IMR-90 (cell line): ENCODE data around the gene REC114. TPM values are rescaled to one million over a fixed set of nuclear protein-coding genes. Genes with fewer than 3 reads are reported as not detected.

ENCODE experiments used
- ATAC-seq: fragments of 200-7000 bp; cut with Tn5 transposase; 2 replicates; pipeline ENCODE4 v1.9.1; 2020; ENCODE audit warnings: low read depth, mild to moderate bottlenecking, moderate library complexity
- BruUV-seq: library from RNA; stranded (reverse); fragments of 400-500 nt; replicated peaks from 2 replicates; lab custom pipeline; 2021; lab: Mats Ljungman, UMichigan
- CTCF ChIA-PET: fragments of 300-600 bp; formaldehyde crosslinking; extraction: SDS; loops from one replicate; lab custom pipeline; 2021; ENCODE audit warnings: antibody characterized with exemption; lab: Yijun Ruan, JAX
- POLR2A ChIA-PET: fragments of 300-600 bp; sonication (Branson Sonifier 250); formaldehyde crosslinking; loops from one replicate; lab custom pipeline; 2022; ENCODE audit warnings: antibody characterized with exemption; ENCODE audit not compliant: unreplicated experiment; lab: Charles Lee
- DNase-seq: peaks from one replicate; pipeline ENCODE4 v3.0.0; 2013
- H2AFZ ChIP-seq: replicated peaks from 2 replicates; pipeline ENCODE3; 2013; ENCODE audit warnings: low read length, mild to moderate bottlenecking; ENCODE audit not compliant: poor library complexity
- H2AK5ac ChIP-seq: 2 replicates; pipeline ENCODE4 v1.6.1; 2013; ENCODE audit warnings: low read depth, low read length, inconsistent platforms
- H2AK9ac ChIP-seq: replicated peaks from 2 replicates; pipeline ENCODE3; 2013; ENCODE audit warnings: mild to moderate bottlenecking, low read depth, low read length, moderate library complexity; ENCODE audit not compliant: poor library complexity
- H2BK120ac ChIP-seq: 2 replicates; pipeline ENCODE4 v1.6.1; 2013; ENCODE audit warnings: low read depth, low read length, inconsistent platforms
- H2BK15ac ChIP-seq: 3 replicates; pipeline ENCODE4 v1.6.1; 2013; ENCODE audit warnings: low read depth, low read length, inconsistent platforms
- H2BK20ac ChIP-seq: 2 replicates; pipeline ENCODE4 v1.6.1; 2013; ENCODE audit warnings: low read depth, mild to moderate bottlenecking, inconsistent platforms, low read length, moderate library complexity
- H2BK5ac ChIP-seq: 2 replicates; pipeline ENCODE4 v1.6.1; 2013; ENCODE audit warnings: mild to moderate bottlenecking, low read depth, low read length, inconsistent platforms; ENCODE audit not compliant: poor library complexity, severe bottlenecking
- H3K14ac ChIP-seq: replicated peaks from 2 replicates; pipeline ENCODE4 v1.6.1; 2013; ENCODE audit warnings: low read depth, low read length, inconsistent platforms
- H3K18ac ChIP-seq: 2 replicates; pipeline ENCODE4 v1.6.1; 2013; ENCODE audit warnings: low read depth, low read length, control low read depth
- H3K23ac ChIP-seq: 2 replicates; pipeline ENCODE4 v1.6.1; 2013; ENCODE audit warnings: low read depth, low read length, inconsistent platforms
- H3K27ac ChIP-seq: 2 replicates; pipeline ENCODE4 v1.5.1; 2013; ENCODE audit warnings: mild to moderate bottlenecking, control low read depth, low read length; ENCODE audit not compliant: insufficient read depth
- H3K27me3 ChIP-seq: 2 replicates; pipeline ENCODE4 v1.6.1; 2013; ENCODE audit warnings: low read length; ENCODE audit not compliant: control insufficient read depth, insufficient read depth
- H3K36me3 ChIP-seq: 2 replicates; pipeline ENCODE4 v1.6.1; 2013; ENCODE audit warnings: low read length, mixed read lengths; ENCODE audit not compliant: control insufficient read depth, insufficient read depth
- H3K4ac ChIP-seq: 2 replicates; pipeline ENCODE4 v1.6.1; 2013; ENCODE audit warnings: low read depth, low read length, inconsistent platforms
- H3K4me1 ChIP-seq: 2 replicates; pipeline ENCODE4 v1.6.1; 2013; ENCODE audit warnings: low read length, mixed read lengths; ENCODE audit not compliant: control insufficient read depth, insufficient read depth
- H3K4me2 ChIP-seq: 2 replicates; pipeline ENCODE4 v1.6.1; 2013; ENCODE audit warnings: low read depth, mild to moderate bottlenecking, control low read depth, low read length, moderate library complexity
- H3K4me3 ChIP-seq: 2 replicates; pipeline ENCODE4 v1.5.1; 2013; ENCODE audit warnings: low read depth, mild to moderate bottlenecking, control low read depth, low read length, moderate library complexity; ENCODE audit not compliant: insufficient read depth
- H3K56ac ChIP-seq: 2 replicates; pipeline ENCODE4 v1.6.1; 2013; ENCODE audit warnings: low read length, inconsistent platforms; ENCODE audit not compliant: insufficient read depth; ENCODE audit errors: extremely low read depth
- H3K79me1 ChIP-seq, 2 experiments: 2 replicates each; pipeline ENCODE4 v1.6.1; 2013; ENCODE audit warnings: low read length in 2 of 2, inconsistent platforms in 1 of 2, low read depth in 1 of 2
- H3K9ac ChIP-seq: 2 replicates; pipeline ENCODE4 v1.6.1; 2013; ENCODE audit warnings: low read depth, low read length, control low read depth
- H3K9me1 ChIP-seq: 2 replicates; pipeline ENCODE4 v1.6.1; 2013; ENCODE audit warnings: low read length, inconsistent platforms; ENCODE audit not compliant: insufficient read depth
- H3K9me3 ChIP-seq: 2 replicates; pipeline ENCODE4 v1.6.1; 2013; ENCODE audit warnings: low read length; ENCODE audit not compliant: control insufficient read depth, insufficient read depth
- H4K20me1 ChIP-seq: 2 replicates; pipeline ENCODE4 v1.6.1; 2013; ENCODE audit warnings: low read length, inconsistent platforms; ENCODE audit not compliant: insufficient read depth
- H4K5ac ChIP-seq: 2 replicates; pipeline ENCODE4 v1.6.1; 2013; ENCODE audit warnings: mild to moderate bottlenecking, low read depth, low read length, control low read depth
- H4K8ac ChIP-seq, 2 experiments: 2 replicates each; pipeline ENCODE4 v1.6.1; 2013; ENCODE audit warnings: low read depth in 2 of 2, low read length in 2 of 2, control low read depth in 1 of 2, inconsistent platforms in 1 of 2
- H4K91ac ChIP-seq: 2 replicates; pipeline ENCODE4 v1.6.1; 2013; ENCODE audit warnings: low read depth, low read length, inconsistent platforms; ENCODE audit not compliant: insufficient read depth
- BHLHE40 ChIP-seq: fragments of 150-350 bp; IDR thresholded peaks from 2 replicates; pipeline ENCODE4 v1.6.1; 2016; ENCODE audit warnings: mild to moderate bottlenecking, low read depth, low read length
- MXI1 ChIP-seq: IDR thresholded peaks from 2 replicates; pipeline ENCODE4 v1.6.1; 2012; ENCODE audit warnings: low read depth, mild to moderate bottlenecking, low read length, moderate library complexity, borderline replicate concordance
- SMC3 ChIP-seq: fragments of 150-350 bp; IDR thresholded peaks from 2 replicates; pipeline ENCODE4 v1.6.1; 2016; ENCODE audit warnings: low read depth, mild to moderate bottlenecking, antibody characterized with exemption, low read length, moderate library complexity
- dilution Hi-C: fragments of 300-500 bp; cut with HindIII; formaldehyde crosslinking; loops from one replicate; pipeline ENCODE4 v1.14.3; 2018; ENCODE audit warnings: low sequenced_read_pairs; ENCODE audit not compliant: unreplicated experiment
- in situ Hi-C: fragments of 300-500 bp; cut with MboI; formaldehyde crosslinking; loops from 3 replicates; pipeline ENCODE4 v1.14.3; 2019; ENCODE audit warnings: low sequenced_read_pairs, inconsistent platforms, mixed read lengths
- intact Hi-C: fragments of 100-400 bp; cut with micrococcal nuclease; formaldehyde crosslinking; loops from 2 replicates; pipeline ENCODE4 v1.10.0; 2022
- polyA plus RNA-seq, 3 experiments: library from polyadenylated mRNA; depleted of rRNA; stranded (reverse); fragments of >200 nt; gene quantifications; 2 replicates each; pipeline ENCODE4 v1.2.3, GENCODE V29; 2012; ENCODE audit warnings: low replicate concordance in 1 of 3
- total RNA-seq: library from RNA; depleted of rRNA; stranded (reverse); fragments of >200 nt; gene quantifications from 2 replicates; pipeline ENCODE4 v1.2.3, GENCODE V29; 2012
- TF ChIP-seq, protein P1 (sequence below): fragments of 150-350 bp; IDR thresholded peaks from 2 replicates; pipeline ENCODE4 v1.6.1; 2016; ENCODE audit warnings: low read depth, mild to moderate bottlenecking, low read length, moderate library complexity, borderline replicate concordance

The REC114 gene
- total and polyA plus RNA-seq, 2 of the 4 experiments (the other 2 are of a cell fraction): not detected

- no peak overlapping the region for H3K4ac ChIP-seq
- intact Hi-C loops (no loop called here), dilution Hi-C loops (no loop called here), in situ Hi-C loops (no loop called here)
- peaks cover 10% of the 10 kb centered on the region; the same call in 1 of the 2 replicates for H3K27me3 ChIP-seq
- DNase-seq (no peak), ATAC-seq (no peak)
- no peak overlapping the region for H2AK9ac ChIP-seq
- no peak overlapping the region for H2AK5ac ChIP-seq
- H2BK15ac ChIP-seq: no peak overlapping the region
- no peak overlapping the region for H4K91ac ChIP-seq
- no peak overlapping the region for H3K18ac ChIP-seq
- H4K8ac ChIP-seq: no peak overlapping the region
- H3K9me1 ChIP-seq: no peaks in the 10 kb centered on the region
- H4K20me1 ChIP-seq: no peaks in the 10 kb centered on the region
- H2BK20ac ChIP-seq: no peak overlapping the region
- H3K4me1 ChIP-seq: no peaks in the 10 kb centered on the region
- no peak overlapping the region for H3K56ac ChIP-seq
- no peak overlapping the region for H4K5ac ChIP-seq
- no TSS peak for BruUV-seq
- no peak overlapping the region for H3K4me2 ChIP-seq
- no peak overlapping the region for H3K9ac ChIP-seq
- no peak overlapping the region for H2BK120ac ChIP-seq
- POLR2A ChIA-PET: no interaction called here
- H3K27ac ChIP-seq: no peak overlapping the region
- no peak overlapping the region for H3K23ac ChIP-seq
- no peak overlapping the region for H2AFZ ChIP-seq
- CTCF ChIA-PET: no interaction called here
- H2BK5ac ChIP-seq: no peak overlapping the region
- no peak overlapping the region for H3K4me3 ChIP-seq
- no peaks in the 10 kb centered on the region for H3K36me3 ChIP-seq
- TF ChIP-seq MXI1 (no peak), SMC3 (no peak), BHLHE40 (no peak)
- TF ChIP-seq, protein P1, sequence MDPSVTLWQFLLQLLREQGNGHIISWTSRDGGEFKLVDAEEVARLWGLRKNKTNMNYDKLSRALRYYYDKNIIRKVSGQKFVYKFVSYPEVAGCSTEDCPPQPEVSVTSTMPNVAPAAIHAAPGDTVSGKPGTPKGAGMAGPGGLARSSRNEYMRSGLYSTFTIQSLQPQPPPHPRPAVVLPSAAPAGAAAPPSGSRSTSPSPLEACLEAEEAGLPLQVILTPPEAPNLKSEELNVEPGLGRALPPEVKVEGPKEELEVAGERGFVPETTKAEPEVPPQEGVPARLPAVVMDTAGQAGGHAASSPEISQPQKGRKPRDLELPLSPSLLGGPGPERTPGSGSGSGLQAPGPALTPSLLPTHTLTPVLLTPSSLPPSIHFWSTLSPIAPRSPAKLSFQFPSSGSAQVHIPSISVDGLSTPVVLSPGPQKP: no peak
- no peak overlapping the region for H3K14ac ChIP-seq
- no peaks in the 10 kb centered on the region for H3K79me1 ChIP-seq
- H3K9me3 ChIP-seq: no peaks in the 10 kb centered on the region
Measured at GRCh38 chr15:73500696-73501095, 57.7 kb downstream of the REC114 start.
